Inferior parietal cortex (tissue), 1 donor: ENCODE measurements around the gene C17orf107.
"Not testable (repeated sequence)": the region's sequence is repeated elsewhere in the genome, so short reads cannot be mapped to it uniquely, and the experiment has no call there.

Experiments used
- DNase-seq: peaks from one replicate; pipeline ENCODE4 v3.0.0-alpha.2; 2016; ENCODE audit errors: extremely low spot score

C17orf107 gene

GRCh38 chr17:4899341-4900230 is at the start of gene C17orf107:
C17orf107 (plus strand) TSS chr17:4899536; CDS start chr17:4899763, 227 bp downstream.
- peak; percentile 38 for DNase-seq

GRCh38 chr17:4850246-4850645 is 49.1 kb upstream of the C17orf107 start:
- DNase-seq: no peak

- no peak for DNase-seq
These were observed 48.3 kb upstream of the C17orf107 start for GRCh38 chr17:4851084-4851483.

DNA sequence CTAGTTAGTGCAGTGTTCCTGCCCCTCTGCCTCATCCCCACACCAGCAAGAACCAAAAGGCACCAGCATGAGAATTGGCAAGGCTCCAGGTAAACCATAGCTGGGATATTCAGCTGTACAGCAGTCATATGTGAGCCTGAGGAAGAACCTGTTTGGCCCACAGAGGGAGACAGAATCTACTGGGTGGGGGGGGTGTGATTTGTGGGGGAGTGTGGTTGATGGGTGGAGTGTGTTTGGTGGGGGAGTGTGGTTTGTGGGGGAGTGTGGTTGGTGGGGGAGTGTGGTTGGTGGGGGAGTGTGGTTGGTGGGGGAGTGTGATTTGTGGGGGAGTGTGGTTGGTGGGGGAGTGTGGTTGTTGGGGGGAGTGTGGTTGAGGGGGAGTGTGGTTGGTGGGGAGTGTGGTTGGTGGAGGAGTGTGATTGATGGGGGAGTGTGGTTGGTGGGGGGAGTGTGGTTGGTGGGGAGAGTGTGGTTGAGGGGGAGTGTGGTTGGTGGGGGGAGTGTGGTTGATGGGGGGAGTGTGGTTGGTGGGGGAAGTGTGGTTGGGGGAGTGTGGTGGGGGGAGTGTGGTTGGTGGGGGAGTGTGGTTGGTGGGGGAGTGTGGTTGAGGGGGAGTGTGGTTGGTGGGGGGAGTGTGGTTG is 46.6 kb upstream of the C17orf107 start:
- DNase-seq: no peak

DNA sequence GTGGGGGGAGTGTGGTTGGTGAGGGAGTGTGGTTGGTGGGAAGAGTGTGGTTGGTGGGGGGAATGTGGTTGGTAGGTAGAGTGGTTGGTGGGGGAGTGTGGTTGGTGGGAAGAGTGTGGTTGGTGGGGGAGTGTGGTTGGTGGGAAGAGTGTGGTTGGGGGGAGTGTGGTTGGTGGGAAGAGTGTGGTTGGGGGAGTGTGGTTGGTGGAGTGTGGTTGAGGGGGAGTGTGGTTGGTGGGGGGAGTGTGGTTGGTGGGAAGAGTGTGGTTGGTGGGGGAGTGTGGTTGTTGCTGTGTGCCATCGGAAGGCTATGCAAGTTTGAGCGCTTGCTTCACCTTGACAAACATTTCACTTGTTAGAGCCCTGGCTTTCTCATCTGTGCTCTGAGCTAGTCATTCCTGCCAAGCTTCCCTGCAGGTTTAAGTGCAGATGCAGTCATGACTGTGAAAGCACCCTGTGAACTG is 46.1 kb upstream of the C17orf107 start:
- DNase-seq: no peak

GRCh38 chr17:4854111-4854681 is 45.1 kb upstream of the C17orf107 start:
- DNase-seq: no peak

- DNase-seq: no peak
These were observed 42.9 kb upstream of the C17orf107 start for GRCh38 chr17:4856271-4856936.

- no peak for DNase-seq
These were observed 42.4 kb upstream of the C17orf107 start for GRCh38 chr17:4856937-4857314.

DNA sequence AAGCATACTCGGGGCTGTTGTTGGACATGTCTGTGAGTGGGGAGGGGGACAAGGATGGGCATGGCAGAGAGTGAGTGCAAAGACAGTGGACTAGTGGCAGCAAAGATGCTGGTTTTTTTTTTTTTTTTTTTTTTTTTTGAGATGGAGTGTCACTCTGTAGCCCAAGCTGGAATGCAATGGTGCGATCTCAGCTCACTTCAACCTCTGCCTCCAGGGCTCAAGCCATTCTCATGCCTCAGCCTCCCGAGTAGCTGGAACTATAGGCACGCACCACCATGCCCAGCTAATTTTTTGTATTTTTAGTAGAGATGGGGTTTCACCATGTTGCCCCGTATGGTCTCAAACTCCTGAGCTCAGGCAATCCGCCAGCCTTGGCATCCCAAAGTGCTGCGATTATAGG is 42.0 kb upstream of the C17orf107 start:
- not testable (repeated sequence) for DNase-seq

- peak; percentile 75 for DNase-seq
These were observed 41.1 kb upstream of the C17orf107 start for GRCh38 chr17:4858068-4858881.

- no peak for DNase-seq
These were observed 40.5 kb upstream of the C17orf107 start for GRCh38 chr17:4858882-4859260.

GRCh38 chr17:4859816-4860625 is 39.3 kb upstream of the C17orf107 start:
- DNase-seq: no peak

GRCh38 chr17:4860651-4861050 is 38.7 kb upstream of the C17orf107 start:
- DNase-seq: no peak

DNA sequence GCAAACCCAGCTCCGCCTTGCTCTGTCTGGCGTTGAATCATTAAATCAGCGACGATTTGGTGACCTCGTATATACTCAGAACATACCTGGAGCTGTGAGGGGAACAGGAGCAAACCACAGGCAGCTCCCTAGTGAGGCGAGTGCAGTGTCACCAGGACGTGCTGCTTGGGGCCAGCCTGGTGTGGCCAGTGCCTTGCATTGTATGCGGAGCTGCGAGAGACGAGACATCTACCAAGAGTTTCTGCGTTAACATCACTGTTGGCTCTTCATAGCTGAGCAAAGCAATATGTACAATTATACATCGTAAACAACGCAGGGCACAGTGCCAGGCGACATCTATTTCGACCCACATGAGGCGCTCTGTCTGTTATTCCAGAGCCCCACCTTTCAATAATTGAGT is 38.3 kb upstream of the C17orf107 start:
- no peak for DNase-seq

GRCh38 chr17:4862720-4863119 is 36.6 kb upstream of the C17orf107 start:
- no peak for DNase-seq

DNA sequence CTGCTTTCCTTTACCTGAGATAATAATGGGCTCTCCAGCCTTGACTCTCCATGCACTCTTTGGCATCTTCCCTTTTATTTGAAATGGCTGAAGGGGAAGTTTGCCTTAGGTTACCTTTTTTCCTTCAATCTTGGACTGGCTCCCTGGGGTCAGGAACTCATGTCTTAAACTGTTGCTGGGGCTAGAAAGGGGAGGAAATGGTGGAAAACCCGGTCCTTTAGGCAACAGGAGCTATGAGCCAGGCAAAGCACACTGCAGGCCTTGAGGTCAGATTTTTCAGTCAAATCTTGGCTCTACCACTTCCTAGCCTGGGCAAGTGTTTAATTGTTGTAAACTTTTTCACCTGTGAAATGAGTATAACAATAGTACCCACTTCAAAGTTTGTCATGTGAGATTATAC is 36.0 kb upstream of the C17orf107 start:
- no peak for DNase-seq

GRCh38 chr17:4867535-4867934 is 31.8 kb upstream of the C17orf107 start:
- not testable (repeated sequence) for DNase-seq

GRCh38 chr17:4869058-4869998 is 30.0 kb upstream of the C17orf107 start:
- DNase-seq: not testable (repeated sequence)

DNA sequence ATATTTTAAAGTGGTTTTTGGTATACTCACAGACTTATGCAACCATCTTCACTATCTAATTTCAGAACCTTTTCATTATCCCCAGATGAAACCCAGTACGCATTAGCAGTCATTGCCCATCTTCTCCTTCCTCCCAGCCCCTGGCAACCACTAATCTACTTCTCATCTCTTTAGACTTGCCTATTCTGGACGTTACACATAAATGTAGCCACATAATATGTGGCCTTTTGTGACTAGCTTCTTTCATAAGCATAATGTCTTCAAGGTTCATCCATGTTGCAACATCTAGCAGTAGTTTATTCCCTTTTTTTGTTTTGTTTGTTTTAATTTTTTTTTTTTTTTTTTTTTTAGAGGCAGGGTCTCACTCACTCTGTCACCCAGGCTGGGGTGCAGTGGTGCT is 28.5 kb upstream of the C17orf107 start:
- no peak for DNase-seq
